Lower lobe of right lung (tissue), 2 donors: ENCODE measurements around the gene TMEM259. TPM values are rescaled to one million over a fixed set of nuclear protein-coding genes. Genes with fewer than 3 reads are reported as not detected.
A peak's percentile ranks its signal among the peaks of the same experiment; 100 is the strongest.

Source experiments
- ATAC-seq, 2 donors: fragments of 200-7000 bp; cut with Tn5 transposase; one replicate each; pipeline ENCODE4 v1.9.1; 2020 to 2022; ENCODE audit warnings: mild to moderate bottlenecking in 2 of 2, moderate library complexity in 2 of 2
- DNase-seq: peaks from one replicate; pipeline ENCODE4 v3.0.0-alpha.2; 2020
- H3K27ac ChIP-seq: fragments of 200-600 bp; one replicate; pipeline ENCODE4 v1.8.0; 2022
- H3K27me3 ChIP-seq: fragments of 200-600 bp; one replicate; pipeline ENCODE4 v1.8.0; 2022; ENCODE audit warnings: low read depth
- H3K36me3 ChIP-seq: fragments of 200-600 bp; one replicate; pipeline ENCODE4 v1.8.0; 2022; ENCODE audit warnings: mild to moderate bottlenecking
- H3K4me1 ChIP-seq: fragments of 200-600 bp; one replicate; pipeline ENCODE4 v1.8.0; 2022
- H3K4me3 ChIP-seq: fragments of 200-600 bp; one replicate; pipeline ENCODE4 v1.8.0; 2022; ENCODE audit warnings: mild to moderate bottlenecking
- H3K9me3 ChIP-seq: fragments of 200-600 bp; one replicate; pipeline ENCODE4 v1.8.0; 2022
- CTCF ChIP-seq: fragments of 200-600 bp; IDR thresholded peaks from one replicate; pipeline ENCODE4 v1.8.0; 2022; ENCODE audit warnings: antibody characterized with exemption, mild to moderate bottlenecking
- intact Hi-C: fragments of 100-400 bp; cut with DNase I; formaldehyde crosslinking; loops from one replicate; pipeline ENCODE4 v1.11.0; 2022
- total RNA-seq: library from RNA; stranded (reverse); fragmentation: NEBNext Ultra II Directional; extraction: Animal tissue kit (Norgen Biotek cat#: 25700); gene quantifications from one replicate; pipeline ENCODE4 v1.2.1, GENCODE V29; 2021
- donor health status: DM: no; HTN: yes; CAD: no; lungs with severe emphysema.

The TMEM259 gene
- total RNA-seq, 1 donor from 2014 or later: 159 TPM

- Histone ChIP-seq H3K27me3 (peaks cover 37% of the 10 kb centered on the region), H3K4me1 (peaks cover 13% of the 10 kb centered on the region), H3K36me3 (peaks cover 35% of the 10 kb centered on the region), H3K9me3 (no peaks in the 10 kb centered on the region), H3K4me3 (no peak overlapping the region), H3K27ac (no peak overlapping the region)
- intact Hi-C loops: no loop called here
- no peak for ATAC-seq
- DNase-seq: no peak
- TF ChIP-seq CTCF: no peak
Measured at GRCh38 chr19:993361-993830, 27.5 kb downstream of the TMEM259 start.

- Histone ChIP-seq H3K27ac (no peak overlapping the region), H3K27me3 (peaks cover 30% of the 10 kb centered on the region), H3K4me3 (no peak overlapping the region), H3K9me3 (no peaks in the 10 kb centered on the region), H3K36me3 (peaks cover 39% of the 10 kb centered on the region), H3K4me1 (peaks cover 13% of the 10 kb centered on the region)
- no peak for TF ChIP-seq CTCF
- intact Hi-C loops: no loop called here
- ATAC-seq: no peak
- DNase-seq: no peak
Measured at GRCh38 chr19:992670-993055, 28.3 kb downstream of the TMEM259 start.

- intact Hi-C loops: no loop called here
- Histone ChIP-seq H3K4me3 (no peak overlapping the region), H3K9me3 (no peaks in the 10 kb centered on the region), H3K36me3 (peaks cover 44% of the 10 kb centered on the region), H3K27me3 (peaks cover 24% of the 10 kb centered on the region), H3K4me1 (peaks cover 13% of the 10 kb centered on the region), H3K27ac (no peak overlapping the region)
- no peak for TF ChIP-seq CTCF
- ATAC-seq (no peak), DNase-seq (no peak)
Measured at GRCh38 chr19:991932-992669, 28.8 kb downstream of the TMEM259 start.

- peaks cover 17% of the 10 kb centered on the region for H3K27me3 ChIP-seq
- no peak overlapping the region for H3K4me3 ChIP-seq
- H3K9me3 ChIP-seq: no peaks in the 10 kb centered on the region
- intact Hi-C loops: no loop called here
- ATAC-seq (peak; percentile 15 to 32), DNase-seq (no peak)
- peaks cover 51% of the 10 kb centered on the region for H3K36me3 ChIP-seq
- no peak overlapping the region for H3K27ac ChIP-seq
- peaks cover 10% of the 10 kb centered on the region for H3K4me1 ChIP-seq
- TF ChIP-seq CTCF: no peak
Measured at GRCh38 chr19:991174-991931, 29.6 kb downstream of the TMEM259 start.

GRCh38 chr19:990746-991145 lies 30.2 kb downstream of the TMEM259 start:
- peaks cover 51% of the 10 kb centered on the region for H3K36me3 ChIP-seq
- intact Hi-C loops: no loop called here
- ATAC-seq (no peak), DNase-seq (no peak)
- H3K4me1 ChIP-seq: peaks cover 4% of the 10 kb centered on the region
- H3K27me3 ChIP-seq: peaks cover 11% of the 10 kb centered on the region
- no peak overlapping the region for H3K4me3 ChIP-seq
- H3K27ac ChIP-seq: no peak overlapping the region
- no peak for TF ChIP-seq CTCF
- no peaks in the 10 kb centered on the region for H3K9me3 ChIP-seq
